K562 (cell line): ENCODE measurements around the gene DTX3. TPM values are rescaled to one million over a fixed set of nuclear protein-coding genes. Genes with fewer than 3 reads are reported as not detected.

ENCODE experiments used
- ATF1 ChIP-seq, 2 experiments: fragments of 450-650 bp in 1 of 2; IDR thresholded peaks; 2 replicates each; pipeline ENCODE4 v1.6.1; 2016; ENCODE audit warnings: missing compliant biosample characterization in 1 of 2, missing genetic modification characterization in 1 of 2
- EP300 ChIP-seq: IDR thresholded peaks from 2 replicates; pipeline ENCODE4 v1.6.1; 2012; ENCODE audit warnings: low read length, improper control_type of control experiment
- GTF3C2 ChIP-seq: IDR thresholded peaks from 3 replicates; pipeline ENCODE4 v1.6.1; 2011; ENCODE audit warnings: borderline replicate concordance, mild to moderate bottlenecking, moderate library complexity; ENCODE audit not compliant: insufficient read length; ENCODE audit errors: extremely low read depth
- MGA ChIP-seq: fragments of 450-650 bp; IDR thresholded peaks from 2 replicates; pipeline ENCODE4 v1.6.1; 2016; ENCODE audit warnings: mild to moderate bottlenecking, moderate library complexity
- MYBL2 ChIP-seq, 2 experiments: fragments of 450-650 bp in 1 of 2; sonication (generic) in 1 of 2; formaldehyde crosslinking in 1 of 2; IDR thresholded peaks; 2 replicates each; pipeline versions ENCODE4 v1.6.1 to v1.8.1; 2017 to 2022; ENCODE audit warnings: borderline replicate concordance in 1 of 2, inconsistent platforms in 1 of 2, low read depth in 1 of 2, mild to moderate bottlenecking in 1 of 2, missing genetic modification reagents in 1 of 2, moderate library complexity in 1 of 2
- NCOR1 ChIP-seq: fragments of 450-650 bp; IDR thresholded peaks from 2 replicates; pipeline ENCODE4 v1.6.1; 2016; ENCODE audit warnings: mild to moderate bottlenecking, moderate library complexity
- NONO ChIP-seq, 2 experiments: fragments of 200-400 bp in 1 of 2; fragments of 450-650 bp in 1 of 2; formaldehyde crosslinking in 1 of 2; IDR thresholded peaks; 2 replicates each; pipeline ENCODE4 v1.6.1; 2017; ENCODE audit warnings: low read depth in 2 of 2, mild to moderate bottlenecking in 2 of 2, moderate library complexity in 2 of 2, low read length in 1 of 2
- SPI1 ChIP-seq: IDR thresholded peaks from 2 replicates; pipeline ENCODE4 v1.6.1; 2011; ENCODE audit warnings: low read depth, low read length, control low read depth, borderline replicate concordance
- polyA plus RNA-seq, 8 experiments: library from polyadenylated mRNA; depleted of rRNA in 4 of 8; stranded (reverse) in 5 of 8; unstranded in 3 of 8; fragments of >200 nt; fragmentation: Nextera tagmentation in 2 of 8; fragmentation: Illumina TruSeq in 1 of 8; extraction: Ambion mirVana in 2 of 8; extraction: Trizol in 1 of 8; gene quantifications; 2 replicates each; pipeline versions ENCODE4 v1.2.1 to v1.2.3, GENCODE V29; 2011 to 2014; ENCODE audit warnings: inconsistent platforms in 1 of 8, missing spikeins in 1 of 8
- total RNA-seq, 7 experiments: library from RNA; depleted of rRNA in 6 of 7; stranded (reverse); fragments of >200 nt in 6 of 7; fragmentation: Illumina TruSeq in 2 of 7; extraction: Trizol in 2 of 7; gene quantifications; 2 replicates each; pipeline versions ENCODE4 v1.2.1 to v1.2.3, GENCODE V29; 2011 to 2021; ENCODE audit warnings: low replicate concordance in 1 of 7
- TF ChIP-seq, protein P1 (sequence below): fragments of 450-650 bp; IDR thresholded peaks from 2 replicates; pipeline ENCODE4 v1.6.1; 2016

The DTX3 gene
- total and polyA plus RNA-seq, 9 of the 15 experiments (the other 6 are each of a cell fraction or from before 2014, with no cell fraction given) = 0.03 to 0.09 (median 0.06) TPM; not detected in 6

DNA sequence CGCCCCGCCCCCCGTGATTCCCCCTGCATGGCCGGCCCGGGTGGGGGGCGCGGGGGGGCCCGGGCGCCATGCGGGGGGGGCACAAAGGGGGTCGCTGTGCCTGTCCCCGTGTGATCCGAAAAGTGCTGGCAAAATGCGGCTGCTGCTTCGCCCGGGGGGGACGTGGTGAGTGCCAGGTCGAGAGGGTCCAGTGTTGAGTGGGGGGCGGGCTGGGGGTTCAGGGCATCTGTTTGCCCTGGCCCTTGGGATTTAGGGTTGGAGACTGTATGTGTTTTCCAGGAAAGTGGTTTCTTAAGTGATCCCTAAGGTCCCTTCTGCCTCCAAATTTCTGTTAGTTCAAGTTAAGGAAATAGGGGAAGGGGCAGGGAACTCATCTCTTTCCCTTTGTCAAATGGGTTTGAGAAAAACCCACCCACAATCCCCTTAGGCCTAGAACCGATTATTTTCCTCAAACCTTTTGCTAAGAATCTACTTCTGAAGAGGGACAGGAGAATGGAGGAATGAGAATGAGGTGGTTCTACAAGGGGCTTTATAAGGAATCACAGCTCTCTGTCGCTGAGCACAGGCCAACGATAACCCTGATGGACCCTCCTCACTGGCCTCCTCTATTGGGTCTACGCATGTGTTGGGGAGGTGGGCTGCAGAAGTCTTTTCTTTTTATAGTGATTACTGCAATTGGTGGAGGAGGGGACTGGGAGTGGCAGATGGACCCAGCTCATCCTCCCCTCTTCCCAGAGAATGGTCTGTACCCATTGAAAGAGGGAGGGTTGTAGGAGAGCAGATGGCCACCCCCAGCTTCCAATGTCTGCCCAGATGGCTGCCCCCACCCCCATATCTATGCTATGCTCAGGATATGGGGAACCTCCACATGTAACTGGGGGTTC lies 7.4 kb downstream of the DTX3 start (continued):
- TF ChIP-seq GTF3C2 = no peak
- no peak for TF ChIP-seq EP300
- TF ChIP-seq ATF1 (CRISPR knock-in tag; IDR thresholded peaks at IDR 0.05) = no peak
- TF ChIP-seq ATF1 (tag; IDR thresholded peaks at IDR 0.05) = no peak
- TF ChIP-seq NONO (IDR thresholded peaks at IDR 0.05; ENCODE audit: low read depth in 2 of 2, low read length in 1 of 2) = no peak
- TF ChIP-seq, protein P1, sequence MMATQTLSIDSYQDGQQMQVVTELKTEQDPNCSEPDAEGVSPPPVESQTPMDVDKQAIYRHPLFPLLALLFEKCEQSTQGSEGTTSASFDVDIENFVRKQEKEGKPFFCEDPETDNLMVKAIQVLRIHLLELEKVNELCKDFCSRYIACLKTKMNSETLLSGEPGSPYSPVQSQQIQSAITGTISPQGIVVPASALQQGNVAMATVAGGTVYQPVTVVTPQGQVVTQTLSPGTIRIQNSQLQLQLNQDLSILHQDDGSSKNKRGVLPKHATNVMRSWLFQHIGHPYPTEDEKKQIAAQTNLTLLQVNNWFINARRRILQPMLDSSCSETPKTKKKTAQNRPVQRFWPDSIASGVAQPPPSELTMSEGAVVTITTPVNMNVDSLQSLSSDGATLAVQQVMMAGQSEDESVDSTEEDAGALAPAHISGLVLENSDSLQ = no peak
- TF ChIP-seq MYBL2 (IDR thresholded peaks at IDR 0.05; ENCODE audit: low read depth) = no peak
- TF ChIP-seq MYBL2 (CRISPR knock-in tag; IDR thresholded peaks at IDR 0.05; ENCODE audit: borderline replicate concordance) = no peak
- TF ChIP-seq SPI1 = 0 out of 2 replicates have a peak, but pooled peaks have one; percentile 2
- no peak for TF ChIP-seq NCOR1
- no peak for TF ChIP-seq MGA
